ENCODE results near the gene LRFN3. TPM values are rescaled to one million over a fixed set of nuclear protein-coding genes. Genes with fewer than 3 reads are reported as not detected.
A peak's percentile ranks its signal among the peaks of the same experiment; 100 is the strongest.

LRFN3 gene
- total and polyA plus RNA-seq, 2 donors: 0.47 to 1.6 TPM

DNA sequence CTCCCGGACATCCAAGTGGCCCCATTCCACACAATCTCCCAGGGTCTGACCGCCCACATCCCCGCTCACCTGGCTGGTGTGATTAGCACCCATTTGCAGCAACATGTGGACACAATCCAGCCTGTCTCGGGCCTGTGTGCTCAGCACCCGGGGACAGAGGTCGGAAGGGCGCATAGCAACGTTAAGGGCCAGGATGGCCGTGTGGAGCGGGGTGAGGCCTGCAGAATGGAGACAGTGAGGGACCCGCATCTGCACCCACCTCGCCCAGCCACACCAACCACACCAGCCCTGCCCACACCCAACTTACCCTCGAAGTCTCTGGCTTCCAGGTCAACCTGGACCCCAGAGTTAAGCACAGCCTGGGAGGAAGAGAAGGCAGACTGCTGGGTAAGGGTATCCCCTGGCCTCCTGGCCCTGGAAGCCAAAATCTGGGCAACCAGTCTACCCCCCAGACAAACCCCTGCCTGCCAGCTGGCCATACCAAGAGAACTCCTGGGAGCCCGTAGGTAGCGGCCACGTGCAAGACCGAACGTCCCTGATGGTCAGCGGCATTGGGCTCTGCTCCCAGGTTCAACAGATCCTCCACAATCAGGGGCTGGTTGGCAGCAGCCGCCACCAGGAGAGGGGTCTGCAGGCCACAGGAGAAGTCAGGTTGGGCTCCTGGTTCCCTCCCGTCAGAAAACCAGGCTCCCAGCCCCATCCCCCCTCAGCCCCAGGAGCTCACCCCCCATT is 40.1 kb upstream of the LRFN3 start:
- Histone ChIP-seq H3K9me3 (ENCODE audit: control insufficient read depth in 2 of 2, insufficient read depth in 1 of 2, low read length in 1 of 2) (no peaks in the 10 kb centered on the region), H3K27ac (ENCODE audit: low read depth in 1 of 2, low read length in 1 of 2) (no peak overlapping the region), H3K36me3 (ENCODE audit: control insufficient read depth in 2 of 2, insufficient read depth in 2 of 2, low read length in 1 of 2) (peaks cover 48 to 50% of the 10 kb centered on the region in 2 donors), H3K27me3 (ENCODE audit: control insufficient read depth in 2 of 2, insufficient read depth in 1 of 2, low read length in 1 of 2) (no peaks in the 10 kb centered on the region), H3K4me3 (ENCODE audit: low read length in 2 of 2) (no peak overlapping the region), H3K4me1 (ENCODE audit: control insufficient read depth in 2 of 2, insufficient read depth in 2 of 2, low read length in 2 of 2) (peaks cover 9 to 21% of the 10 kb centered on the region in 2 donors)
- no peak for DNase-seq (ENCODE audit: low read depth in 6 of 9, low spot score in 9 of 9)
- 97% methylated on average over 21 of the region's 21 CpGs for WGBS

- 97% methylated on average over 13 of the region's 13 CpGs for WGBS
- Histone ChIP-seq H3K4me1 (ENCODE audit: control insufficient read depth in 2 of 2, insufficient read depth in 2 of 2, low read length in 2 of 2) (peaks cover 15 to 27% of the 10 kb centered on the region in 2 donors), H3K36me3 (ENCODE audit: control insufficient read depth in 2 of 2, insufficient read depth in 2 of 2, low read length in 1 of 2) (peaks cover 46 to 49% of the 10 kb centered on the region in 2 donors), H3K9me3 (ENCODE audit: control insufficient read depth in 2 of 2, insufficient read depth in 1 of 2, low read length in 1 of 2) (no peaks in the 10 kb centered on the region), H3K27ac (ENCODE audit: low read depth in 1 of 2, low read length in 1 of 2) (no peak overlapping the region), H3K27me3 (ENCODE audit: control insufficient read depth in 2 of 2, insufficient read depth in 1 of 2, low read length in 1 of 2) (no peaks in the 10 kb centered on the region), H3K4me3 (ENCODE audit: low read length in 2 of 2) (peak overlapping the region in 1 of 2 donors; percentile 3)
- no peak for DNase-seq (ENCODE audit: low read depth in 6 of 9, low spot score in 9 of 9)
Observed at GRCh38 chr19:35896643-35897040, 39.5 kb upstream of the LRFN3 start.

DNA sequence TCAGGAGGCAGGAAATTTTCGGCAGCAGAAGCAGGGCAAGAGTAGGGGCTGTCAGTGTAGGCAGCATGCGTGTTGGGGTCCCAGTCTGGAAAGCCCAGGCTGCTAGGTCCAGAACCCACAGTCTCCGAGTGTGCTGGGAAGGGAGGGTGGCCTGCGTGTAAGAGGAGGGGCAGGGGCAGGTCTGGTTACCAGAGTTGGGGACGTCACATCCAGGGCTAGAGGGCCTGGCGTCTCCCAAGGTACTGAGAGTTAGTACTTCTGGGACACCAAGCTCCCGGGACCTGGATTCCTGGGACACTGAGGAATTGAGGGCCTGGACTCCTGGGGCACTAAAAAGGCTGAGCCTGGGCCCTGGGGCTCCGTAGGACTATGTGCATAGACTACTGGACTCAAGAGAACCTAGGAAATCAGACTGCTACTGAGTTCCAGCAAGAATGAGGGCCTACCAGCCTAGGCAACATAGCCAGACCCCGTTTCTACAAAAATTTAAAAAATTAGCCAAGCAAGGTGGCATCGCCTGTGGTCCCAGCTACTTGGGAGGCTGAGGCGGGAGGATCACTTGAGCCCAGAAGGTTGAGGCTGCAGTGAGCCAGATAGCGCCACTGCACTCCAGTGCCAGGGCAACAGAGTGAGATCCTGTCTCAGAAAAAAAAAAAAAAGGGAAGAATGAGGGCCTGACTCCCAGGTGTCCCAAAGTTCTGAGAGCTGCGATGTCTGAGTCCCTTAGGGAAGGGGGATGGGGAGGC is 38.3 kb upstream of the LRFN3 start:
- 95% methylated on average over 13 of the region's 13 CpGs for WGBS
- Histone ChIP-seq H3K27me3 (ENCODE audit: control insufficient read depth in 2 of 2, insufficient read depth in 1 of 2, low read length in 1 of 2) (no peaks in the 10 kb centered on the region), H3K27ac (ENCODE audit: low read depth in 1 of 2, low read length in 1 of 2) (peak overlapping the region; percentile 96 to 97), H3K9me3 (ENCODE audit: control insufficient read depth in 2 of 2, insufficient read depth in 1 of 2, low read length in 1 of 2) (no peaks in the 10 kb centered on the region), H3K4me1 (ENCODE audit: control insufficient read depth in 2 of 2, insufficient read depth in 2 of 2, low read length in 2 of 2) (peaks cover 19 to 39% of the 10 kb centered on the region in 2 donors), H3K4me3 (ENCODE audit: low read length in 2 of 2) (peak overlapping the region; percentile 83 to 85), H3K36me3 (ENCODE audit: control insufficient read depth in 2 of 2, insufficient read depth in 2 of 2, low read length in 1 of 2) (peaks cover 43 to 46% of the 10 kb centered on the region in 2 donors)
- DNase-seq (ENCODE audit: low read depth in 6 of 9, low spot score in 9 of 9): no peak

- H3K27ac ChIP-seq (ENCODE audit: low read depth in 1 of 2, low read length in 1 of 2): peak overlapping the region; percentile 96 to 97
- H3K9me3 ChIP-seq (ENCODE audit: control insufficient read depth in 2 of 2, insufficient read depth in 1 of 2, low read length in 1 of 2): no peaks in the 10 kb centered on the region
- DNase-seq (ENCODE audit: low read depth in 6 of 9, low spot score in 9 of 9): no peak
- H3K4me3 ChIP-seq (ENCODE audit: low read length in 2 of 2): peak overlapping the region; percentile 83 to 85
- 19% methylated on average over 17 of the region's 17 CpGs for WGBS
- no peaks in the 10 kb centered on the region for H3K27me3 ChIP-seq (ENCODE audit: control insufficient read depth in 2 of 2, insufficient read depth in 1 of 2, low read length in 1 of 2)
- peaks cover 21 to 45% of the 10 kb centered on the region in 2 donors for H3K4me1 ChIP-seq (ENCODE audit: control insufficient read depth in 2 of 2, insufficient read depth in 2 of 2, low read length in 2 of 2)
- H3K36me3 ChIP-seq (ENCODE audit: control insufficient read depth in 2 of 2, insufficient read depth in 2 of 2, low read length in 1 of 2): peaks cover 38 to 40% of the 10 kb centered on the region in 2 donors
Observed at GRCh38 chr19:35898499-35898809, 37.7 kb upstream of the LRFN3 start.

DNA sequence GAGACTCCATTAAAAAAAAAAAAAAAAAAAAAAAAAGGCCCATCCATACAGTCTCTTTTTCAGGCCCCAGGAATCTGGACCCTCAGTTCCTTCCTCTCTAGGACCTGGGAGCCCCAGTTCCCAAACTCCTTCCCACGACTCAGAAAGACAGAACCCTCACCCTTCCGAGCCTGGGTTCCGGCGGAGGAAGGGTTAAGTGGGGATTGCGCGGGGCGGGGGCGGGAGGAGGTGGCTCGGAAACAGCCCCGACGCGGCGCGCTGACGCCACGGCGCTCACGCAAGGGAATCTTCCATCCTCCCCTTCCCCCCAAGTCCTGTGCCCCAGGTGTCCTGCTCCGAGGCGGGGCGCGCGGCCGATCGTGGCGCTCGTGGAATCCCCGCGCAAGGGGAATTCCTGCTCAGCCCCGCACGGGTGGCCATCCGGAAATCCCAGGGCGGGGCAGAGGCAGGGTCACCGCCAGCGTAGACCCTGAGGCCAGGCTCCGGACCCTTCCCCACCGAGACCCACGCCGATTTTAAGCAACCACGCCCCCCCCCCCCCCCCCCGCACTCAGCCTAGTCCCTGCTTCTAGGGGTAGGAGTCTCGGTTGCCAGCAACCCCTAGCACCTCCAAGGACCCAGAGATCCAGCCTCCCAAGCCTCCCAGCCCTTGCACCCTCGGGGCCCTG is 36.5 kb upstream of the LRFN3 start:
- under 1% methylated on average over 42 of the region's 43 CpGs for WGBS
- peaks cover 31 to 57% of the 10 kb centered on the region in 2 donors for H3K4me1 ChIP-seq (ENCODE audit: control insufficient read depth in 2 of 2, insufficient read depth in 2 of 2, low read length in 2 of 2)
- peak in 8 of 9 donors; percentile 81 to 95 (median 88) for DNase-seq (ENCODE audit: low read depth in 6 of 9, low spot score in 9 of 9)

DNA sequence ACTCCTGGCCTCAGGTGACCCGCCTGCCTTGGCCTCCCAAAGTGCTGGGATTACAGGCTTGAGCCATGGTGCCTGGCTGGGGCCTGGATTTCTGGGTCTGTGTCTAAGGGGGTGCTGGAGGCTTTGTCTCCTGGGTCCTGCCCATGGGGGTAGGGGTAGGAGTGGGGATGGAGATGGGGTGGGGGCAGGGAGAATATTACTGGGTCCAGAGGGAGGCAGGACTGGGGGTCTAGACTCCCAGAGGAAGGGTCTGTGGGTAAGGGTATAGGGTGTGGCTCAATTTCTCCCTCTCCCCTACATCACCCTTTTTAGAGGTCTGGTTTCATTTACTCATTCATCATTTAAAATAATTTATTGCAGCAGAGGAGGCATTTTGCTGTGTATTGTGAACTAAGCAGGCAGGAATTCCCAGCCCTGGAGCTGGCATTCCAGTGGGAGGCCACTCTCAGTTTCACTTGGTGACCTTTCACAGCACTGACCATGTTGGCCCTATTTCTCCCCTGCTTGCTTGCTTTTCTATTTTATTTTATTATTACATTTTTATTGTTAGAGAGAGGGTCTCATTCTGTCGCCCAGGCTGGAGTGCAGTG is 35.0 kb upstream of the LRFN3 start:
- no peak for DNase-seq (ENCODE audit: low read depth in 6 of 9, low spot score in 9 of 9)
- Histone ChIP-seq H3K27me3 (ENCODE audit: control insufficient read depth in 2 of 2, insufficient read depth in 1 of 2, low read length in 1 of 2) (no peaks in the 10 kb centered on the region), H3K9me3 (ENCODE audit: control insufficient read depth in 2 of 2, insufficient read depth in 1 of 2, low read length in 1 of 2) (no peaks in the 10 kb centered on the region), H3K4me3 (ENCODE audit: low read length in 2 of 2) (peak overlapping the region; percentile 83 to 85), H3K27ac (ENCODE audit: low read depth in 1 of 2, low read length in 1 of 2) (peak overlapping the region; percentile 96 to 97), H3K36me3 (ENCODE audit: control insufficient read depth in 2 of 2, insufficient read depth in 2 of 2, low read length in 1 of 2) (peaks cover 20 to 23% of the 10 kb centered on the region in 2 donors), H3K4me1 (ENCODE audit: control insufficient read depth in 2 of 2, insufficient read depth in 2 of 2, low read length in 2 of 2) (peaks cover 31 to 62% of the 10 kb centered on the region in 2 donors)
- 85% methylated on average over 2 of the region's 2 CpGs for WGBS

More for the DNA sequence above, 36.5 kb upstream of the LRFN3 start:
- H3K27me3 ChIP-seq (ENCODE audit: control insufficient read depth in 2 of 2, insufficient read depth in 1 of 2, low read length in 1 of 2): no peaks in the 10 kb centered on the region
- peak overlapping the region; percentile 83 to 85 for H3K4me3 ChIP-seq (ENCODE audit: low read length in 2 of 2)
- H3K36me3 ChIP-seq (ENCODE audit: control insufficient read depth in 2 of 2, insufficient read depth in 2 of 2, low read length in 1 of 2): peaks cover 28 to 32% of the 10 kb centered on the region in 2 donors
- H3K27ac ChIP-seq (ENCODE audit: low read depth in 1 of 2, low read length in 1 of 2): peak overlapping the region; percentile 96 to 97
- H3K9me3 ChIP-seq (ENCODE audit: control insufficient read depth in 2 of 2, insufficient read depth in 1 of 2, low read length in 1 of 2): no peaks in the 10 kb centered on the region

GRCh38 chr19:35901854-35902661 is 34.1 kb upstream of the LRFN3 start, which contains the start of gene HCST:
Gene HCST (plus strand): TSS chr19:35902529. CDS start chr19:35902594, 65 bp downstream.
- 1% methylated on average over 6 of the region's 6 CpGs for WGBS
- no peaks in the 10 kb centered on the region for H3K27me3 ChIP-seq (ENCODE audit: control insufficient read depth in 2 of 2, insufficient read depth in 1 of 2, low read length in 1 of 2)
- peaks cover 29 to 62% of the 10 kb centered on the region in 2 donors for H3K4me1 ChIP-seq (ENCODE audit: control insufficient read depth in 2 of 2, insufficient read depth in 2 of 2, low read length in 2 of 2)

GRCh38 chr19:35902870-35903475 is 33.2 kb upstream of the LRFN3 start:
- WGBS: 63% methylated on average over 10 of the region's 10 CpGs
- Histone ChIP-seq H3K9me3 (ENCODE audit: control insufficient read depth in 2 of 2, insufficient read depth in 1 of 2, low read length in 1 of 2) (no peaks in the 10 kb centered on the region), H3K27me3 (ENCODE audit: control insufficient read depth in 2 of 2, insufficient read depth in 1 of 2, low read length in 1 of 2) (no peaks in the 10 kb centered on the region), H3K36me3 (ENCODE audit: control insufficient read depth in 2 of 2, insufficient read depth in 2 of 2, low read length in 1 of 2) (peaks cover 4 to 5% of the 10 kb centered on the region in 2 donors), H3K4me3 (ENCODE audit: low read length in 2 of 2) (peak overlapping the region; percentile 66 to 85), H3K4me1 (ENCODE audit: control insufficient read depth in 2 of 2, insufficient read depth in 2 of 2, low read length in 2 of 2) (peaks cover 28 to 60% of the 10 kb centered on the region in 2 donors), H3K27ac (ENCODE audit: low read depth in 1 of 2, low read length in 1 of 2) (peak overlapping the region; percentile 96 to 97)
- no peak for DNase-seq (ENCODE audit: low read depth in 6 of 9, low spot score in 9 of 9)

More at GRCh38 chr19:35901854-35902661, 34.1 kb upstream of the LRFN3 start, which contains the start of gene HCST:
- Histone ChIP-seq H3K27ac (ENCODE audit: low read depth in 1 of 2, low read length in 1 of 2) (peak within 1 kb of the TSS; percentile 96 to 97), H3K4me3 (ENCODE audit: low read length in 2 of 2) (peak within 1 kb of the TSS; percentile 66 to 85), H3K9me3 (ENCODE audit: control insufficient read depth in 2 of 2, insufficient read depth in 1 of 2, low read length in 1 of 2) (no peaks in the 10 kb centered on the region), H3K36me3 (ENCODE audit: control insufficient read depth in 2 of 2, insufficient read depth in 2 of 2, low read length in 1 of 2) (peaks cover 12 to 14% of the 10 kb centered on the region in 2 donors)
- DNase-seq (ENCODE audit: low read depth in 6 of 9, low spot score in 9 of 9): peak in 5 of 9 donors; percentile 48 to 82 (median 63)

Data from thymus (tissue), 11 donors.